K562 (cell line): Measurements from ENCODE around the gene ZMAT3. TPM values are rescaled to one million over a fixed set of nuclear protein-coding genes. Genes with fewer than 3 reads are reported as not detected.

ENCODE experiments used
- ATAC-seq: fragments of 200-7000 bp; cut with Tn5 transposase; 3 replicates; pipeline ENCODE4 v1.9.1; 2020; ENCODE audit warnings: moderate library complexity
- BruUV-seq: library from RNA; stranded (reverse); fragments of 400-500 nt; replicated peaks from 2 replicates; lab custom pipeline; 2021; lab: Mats Ljungman, UMichigan
- CTCF ChIA-PET: fragments of 300-600 bp; formaldehyde crosslinking; extraction: SDS; loops from one replicate; lab custom pipeline; 2021; ENCODE audit warnings: low intra/inter-chr PET ratio; lab: Yijun Ruan, JAX
- POLR2A ChIA-PET: fragments of 300-600, 350-650 bp; sonication (Branson Sonifier 250); formaldehyde crosslinking; extraction: SDS; loops from one replicate; lab custom pipeline; 2021; ENCODE audit warnings: antibody characterized with exemption, inconsistent platforms; lab: Yijun Ruan, JAX
- DNase-seq, 4 experiments: peaks; one replicate each; pipeline versions ENCODE4 v3.0.0 to v3.0.0-alpha.2; 2011 to 2018; ENCODE audit warnings: low spot score in 3 of 4, mixed read lengths in 3 of 4; ENCODE audit errors: extremely low read depth in 1 of 4
- FAIRE-seq: peaks from 2 replicates; lab custom pipeline; 2011; peaks lifted over from hg19 to GRCh38; lab: Jason Lieb, UNC
- H2AFZ ChIP-seq: 2 replicates; pipeline ENCODE4 v1.6.0; 2011; ENCODE audit warnings: low read depth, low read length, control low read depth, inconsistent platforms
- H3K27ac ChIP-seq: fragments of 200-600 bp; 3 replicates; pipeline ENCODE4 v1.8.0; 2011; ENCODE audit warnings: low read depth, mild to moderate bottlenecking, control low read depth, inconsistent platforms, low read length, moderate library complexity, mixed read lengths; ENCODE audit errors: extremely low read depth
- H3K27me3 ChIP-seq, 2 experiments: fragments of 300-600 bp in 1 of 2; 2 replicates in 1 of 2; 3 replicates in 1 of 2; pipeline versions ENCODE4 v1.6.0 to v1.8.0; 2011; ENCODE audit warnings: inconsistent platforms in 2 of 2, low read length in 2 of 2, mild to moderate bottlenecking in 1 of 2, mixed read lengths in 1 of 2, moderate library complexity in 1 of 2; ENCODE audit not compliant: control insufficient read depth in 2 of 2, insufficient read depth in 2 of 2
- H3K36me3 ChIP-seq: fragments of 300-600 bp; 3 replicates; pipeline ENCODE4 v1.8.0; 2011; ENCODE audit warnings: mild to moderate bottlenecking, low read length, inconsistent platforms; ENCODE audit not compliant: control insufficient read depth, insufficient read depth
- H3K4me1 ChIP-seq, 2 experiments: fragments of 200-600 bp in 1 of 2; replicated peaks in 1 of 2; 2 replicates in 1 of 2; 3 replicates in 1 of 2; pipeline versions ENCODE4 v1.5.1 to v1.8.0; 2011; ENCODE audit warnings: inconsistent platforms in 2 of 2, low read length in 2 of 2, mild to moderate bottlenecking in 1 of 2, mixed read lengths in 1 of 2, moderate library complexity in 1 of 2; ENCODE audit not compliant: control insufficient read depth in 2 of 2, insufficient read depth in 2 of 2
- H3K4me2 ChIP-seq: 2 replicates; pipeline ENCODE4 v1.6.1; 2011; ENCODE audit warnings: low read length, control low read depth, inconsistent platforms, mixed read lengths; ENCODE audit not compliant: insufficient read depth
- H3K4me3 ChIP-seq: fragments of 200-600 bp; sonication (generic), shearing (Covaris generic); 2 replicates; pipeline ENCODE4 v1.5.1; 2016; ENCODE audit warnings: control low read depth, inconsistent platforms
- H3K79me2 ChIP-seq: fragments of 200-600 bp; 3 replicates; pipeline ENCODE4 v1.8.0; 2011; ENCODE audit warnings: low read length, inconsistent platforms; ENCODE audit not compliant: control insufficient read depth, insufficient read depth
- H3K9ac ChIP-seq, 2 experiments: 2 replicates each; pipeline versions ENCODE4 v1.6.0 to v1.6.1; 2011; ENCODE audit warnings: low read depth in 2 of 2, low read length in 2 of 2, control low read depth in 1 of 2, inconsistent platforms in 1 of 2, mild to moderate bottlenecking in 1 of 2, mixed read lengths in 1 of 2; ENCODE audit not compliant: insufficient read depth in 1 of 2
- H3K9me1 ChIP-seq: one replicate; pipeline ENCODE4 v1.6.0; 2011; ENCODE audit warnings: inconsistent platforms, mild to moderate bottlenecking, low read length, moderate library complexity; ENCODE audit not compliant: control insufficient read depth, insufficient read depth
- H3K9me3 ChIP-seq: replicated peaks from 2 replicates; pipeline ENCODE4 v1.5.1; 2011; ENCODE audit warnings: low read depth, low read length, inconsistent platforms; ENCODE audit not compliant: control insufficient read depth, insufficient read depth
- H4K20me1 ChIP-seq: replicated peaks from 2 replicates; pipeline ENCODE4 v1.6.1; 2011; ENCODE audit warnings: low read length, inconsistent platforms, mixed read lengths; ENCODE audit not compliant: control insufficient read depth, insufficient read depth
- ARID1B ChIP-seq: fragments of 450-650 bp; IDR thresholded peaks from 2 replicates; pipeline ENCODE4 v1.6.1; 2016; ENCODE audit warnings: antibody characterized with exemption, mild to moderate bottlenecking, inconsistent platforms
- ATF1 ChIP-seq, 2 experiments: fragments of 450-650 bp in 1 of 2; IDR thresholded peaks; 2 replicates each; pipeline ENCODE4 v1.6.1; 2016; ENCODE audit warnings: missing compliant biosample characterization in 1 of 2, missing genetic modification characterization in 1 of 2
- C11orf30 ChIP-seq: fragments of 450-650 bp; IDR thresholded peaks from 2 replicates; pipeline ENCODE4 v1.6.1; 2016; ENCODE audit warnings: low read depth, mild to moderate bottlenecking
- CBX3 ChIP-seq, 2 experiments: IDR thresholded peaks; 1 replicate in 1 of 2; 2 replicates in 1 of 2; pipeline ENCODE4 v1.6.1; 2012; ENCODE audit warnings: inconsistent platforms in 2 of 2, low read length in 2 of 2, borderline replicate concordance in 1 of 2, control low read depth in 1 of 2
- CEBPG ChIP-seq, 3 experiments: fragments of 200-800 bp in 1 of 3; sonication (Bioruptor generic) in 1 of 3; sonication (generic) in 1 of 3; formaldehyde crosslinking in 1 of 3; IDR thresholded peaks in 2 of 3; conservative IDR thresholded peaks in 1 of 3; 2 replicates each; pipeline versions ENCODE4 v1.6.1 to v1.8.0; 2016 to 2022; ENCODE audit warnings: missing compliant biosample characterization in 2 of 3, missing genetic modification characterization in 2 of 3, mild to moderate bottlenecking in 1 of 3, missing genetic modification reagents in 1 of 3
- CREM ChIP-seq: IDR thresholded peaks from 2 replicates; pipeline ENCODE4 v1.6.1; 2014; ENCODE audit warnings: antibody characterized with exemption, low read depth
- ETS2 ChIP-seq: IDR thresholded peaks from 2 replicates; pipeline ENCODE4 v1.6.1; 2016; ENCODE audit warnings: borderline replicate concordance, missing genetic modification characterization, mild to moderate bottlenecking, moderate library complexity, missing compliant biosample characterization; ENCODE audit not compliant: poor library complexity, severe bottlenecking
- NFE2 ChIP-seq: IDR thresholded peaks from 2 replicates; pipeline ENCODE4 v1.6.1; 2014; ENCODE audit warnings: antibody characterized with exemption, low read depth
- TRIM24 ChIP-seq, 2 experiments: fragments of 450-650 bp; IDR thresholded peaks; 2 replicates each; pipeline ENCODE4 v1.6.1; 2016
- USF1 ChIP-seq: sonication (generic); formaldehyde crosslinking; IDR thresholded peaks from 2 replicates; pipeline ENCODE4 v1.9.0; 2022; ENCODE audit warnings: mild to moderate bottlenecking, missing genetic modification reagents
- ZNF316 ChIP-seq: fragments of 450-650 bp; IDR thresholded peaks from 2 replicates; pipeline ENCODE4 v1.6.1; 2016
- WGBS: fragments of 100-300 bp; shearing (Covaris generic); methylation state at CpG from one replicate; pipeline ENCODE4 v1.1.6; 2016; ENCODE audit warnings: low coverage, mixed read lengths; ENCODE audit not compliant: insufficient coverage; ENCODE audit errors: missing lambda C conversion rate; 5-methylcytosine and 5-hydroxymethylcytosine counted together
- in situ Hi-C: fragments of 300-500 bp; cut with MboI; formaldehyde crosslinking; loops from 4 replicates; pipeline ENCODE4 v1.15.0; 2018; ENCODE audit warnings: inconsistent platforms, mixed read lengths
- intact Hi-C: fragments of 100-400 bp; cut with micrococcal nuclease; formaldehyde crosslinking; loops from 2 replicates; pipeline ENCODE4 v1.14.2; 2022
- polyA plus RNA-seq, 8 experiments: library from polyadenylated mRNA; depleted of rRNA in 4 of 8; stranded (reverse) in 5 of 8; unstranded in 3 of 8; fragments of >200 nt; fragmentation: Nextera tagmentation in 2 of 8; fragmentation: Illumina TruSeq in 1 of 8; extraction: Ambion mirVana in 2 of 8; extraction: Trizol in 1 of 8; gene quantifications; 2 replicates each; pipeline versions ENCODE4 v1.2.1 to v1.2.3, GENCODE V29; 2011 to 2014; ENCODE audit warnings: inconsistent platforms in 1 of 8, missing spikeins in 1 of 8
- total RNA-seq, 7 experiments: library from RNA; depleted of rRNA in 6 of 7; stranded (reverse); fragments of >200 nt in 6 of 7; fragmentation: Illumina TruSeq in 2 of 7; extraction: Trizol in 2 of 7; gene quantifications; 2 replicates each; pipeline versions ENCODE4 v1.2.1 to v1.2.3, GENCODE V29; 2011 to 2021; ENCODE audit warnings: low replicate concordance in 1 of 7

Gene ZMAT3
- total and polyA plus RNA-seq, 9 of the 15 experiments (the other 6 are each of a cell fraction or from before 2014, with no cell fraction given): 0.87 to 5.1 (median 3.9) TPM

- WGBS: 6% methylated on average over 4 of the region's 4 CpGs
- ATAC-seq: peak; percentile 43; the same call in 1 of the 3 replicates
Observed at GRCh38 chr3:178982137-178982536, 89.5 kb downstream of the ZMAT3 start.

More at GRCh38 chr3:178982137-178982536, 89.5 kb downstream of the ZMAT3 start:
- no peaks in the 10 kb centered on the region for H3K79me2 ChIP-seq
- no peaks in the 10 kb centered on the region for H3K9me1 ChIP-seq
- FAIRE-seq (no peak), DNase-seq (no peak)
- no peak overlapping the region for H3K4me2 ChIP-seq
- H3K9ac ChIP-seq: no peak overlapping the region
- H2AFZ ChIP-seq: no peak overlapping the region
- H3K27me3 ChIP-seq: no peaks in the 10 kb centered on the region
- POLR2A ChIA-PET: no interaction called here
- H3K27ac ChIP-seq: no peak overlapping the region
- no peak for TF ChIP-seq CBX3 (IDR thresholded peaks at IDR 0.05; ENCODE audit: borderline replicate concordance in 1 of 2, low read length in 2 of 2)
- peak in 1 of 2 experiments; percentile 33; a peak in 1 of 4 replicates for TF ChIP-seq TRIM24 (IDR thresholded peaks at IDR 0.05)
- 0 out of 2 replicates have a peak, but pooled peaks have one; percentile 18 for TF ChIP-seq CREM
- no peak for TF ChIP-seq CEBPG (CRISPR knock-in tag; IDR thresholded peaks at IDR 0.05)
- peak in 1 of 2 experiments; percentile 75; a peak in 2 of 4 replicates for TF ChIP-seq CEBPG (tag; conservative IDR thresholded peaks at IDR 0.05 in 1 of 2, IDR thresholded peaks at IDR 0.05 in 1 of 2)
- no peak for TF ChIP-seq ATF1 (CRISPR knock-in tag; IDR thresholded peaks at IDR 0.05)
- peak; percentile 25; the same call in 1 of the 2 replicates for TF ChIP-seq ATF1 (tag; IDR thresholded peaks at IDR 0.05)
- TF ChIP-seq C11orf30: 0 out of 2 replicates have a peak, but pooled peaks have one; percentile 16
- no peak for TF ChIP-seq ETS2 (tag)
- TF ChIP-seq USF1: no peak
- TF ChIP-seq ZNF316: peak; percentile 28; the same call in 1 of the 2 replicates
- peak; percentile 14; the same call in 1 of the 2 replicates for TF ChIP-seq NFE2
- no peak for TF ChIP-seq ARID1B
- H3K36me3 ChIP-seq: no peaks in the 10 kb centered on the region
- intact Hi-C loops: no loop called here
- no peaks in the 10 kb centered on the region for H3K9me3 ChIP-seq
- in situ Hi-C loops: no loop called here
- no peaks in the 10 kb centered on the region for H3K4me1 ChIP-seq
- H3K4me3 ChIP-seq: no peak overlapping the region
- CTCF ChIA-PET: no interaction called here
- no peaks in the 10 kb centered on the region for H4K20me1 ChIP-seq
- BruUV-seq: no TSS peak
